Retina (tissue), 1 donor: ENCODE results near the gene PPP1CA.

Experiments used
- DNase-seq: peaks from one replicate; pipeline ENCODE4 v3.0.0-alpha.2; 2016

Gene PPP1CA

DNA sequence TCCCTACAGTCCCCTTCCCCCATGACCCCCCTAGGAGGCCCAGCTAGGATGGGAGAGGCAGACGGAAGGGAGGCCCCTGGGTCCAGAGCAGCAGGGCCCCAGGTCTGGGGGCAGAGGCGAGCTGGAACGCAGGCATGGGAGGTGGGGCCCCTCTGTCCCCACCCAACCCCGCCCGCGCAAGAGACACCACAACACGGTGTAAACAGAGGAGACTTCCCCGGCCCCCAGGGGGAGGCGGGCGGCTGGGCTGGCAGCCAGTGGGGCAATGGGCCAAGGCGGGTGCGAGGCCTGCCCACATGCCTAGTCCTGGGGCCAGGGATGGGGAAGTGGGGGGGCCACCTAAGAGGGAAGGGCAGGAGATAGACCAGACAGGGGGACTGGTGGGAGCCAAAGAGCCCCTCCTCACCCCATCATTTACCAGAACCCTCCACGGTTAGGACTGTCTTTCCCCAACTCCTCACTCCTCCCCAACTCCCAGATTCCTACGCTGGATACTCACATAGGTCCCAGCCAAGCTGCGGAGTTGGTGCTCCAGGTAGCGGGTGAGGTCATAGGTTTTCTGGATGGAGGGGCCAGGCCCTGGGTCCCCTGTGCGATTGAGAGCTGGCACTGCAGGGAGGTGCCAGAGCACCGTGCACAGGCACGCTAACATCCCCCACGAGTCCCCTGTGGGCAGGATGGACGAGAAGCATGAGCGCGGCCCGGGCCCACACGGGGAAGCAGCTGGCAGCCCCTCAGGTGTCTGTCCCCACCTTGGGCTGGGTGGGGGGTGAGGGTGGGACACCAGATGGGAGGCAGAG is 34.5 kb downstream of the PPP1CA start:
- DNase-seq: no peak

- no peak for DNase-seq
Measured at GRCh38 chr11:67366546-67366945, 35.1 kb downstream of the PPP1CA start.

DNA sequence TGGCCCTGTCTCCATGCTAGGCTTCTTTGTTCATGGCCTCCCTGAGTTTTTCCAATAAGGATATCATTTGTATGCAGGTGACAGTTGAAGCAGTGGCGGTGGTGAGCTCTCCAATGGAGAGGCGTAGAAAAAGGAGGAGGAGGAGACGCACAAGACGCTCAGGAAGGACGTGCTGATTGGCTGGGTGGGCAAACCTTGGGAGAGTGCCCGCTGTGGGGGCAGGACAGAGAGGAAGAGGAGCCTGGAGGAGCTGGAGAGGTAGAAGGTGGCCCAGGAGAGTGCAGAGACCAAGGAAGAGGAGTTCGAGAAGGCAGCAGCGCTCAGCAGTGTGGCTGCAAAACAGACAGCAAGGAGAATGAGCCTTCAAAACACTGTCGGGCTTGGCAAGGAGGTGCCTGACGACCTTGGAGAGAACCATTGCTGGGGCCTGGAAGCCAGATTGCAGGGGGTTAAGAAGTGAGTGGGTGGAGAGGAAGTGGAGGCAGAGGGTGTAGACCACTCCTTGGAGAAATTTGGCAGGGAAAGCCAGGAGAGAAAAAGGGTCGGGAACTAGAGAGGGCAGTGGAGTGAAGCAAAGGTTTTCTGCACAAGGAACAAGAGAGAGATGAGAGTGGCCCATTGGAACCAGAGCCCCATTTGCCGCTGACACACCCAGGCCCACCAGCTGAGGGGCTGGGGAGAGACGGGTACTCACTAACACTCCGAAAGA is 35.8 kb downstream of the PPP1CA start:
- no peak for DNase-seq

GRCh38 chr11:67364783-67365722 is 36.6 kb downstream of the PPP1CA start:
- DNase-seq: no peak

DNA sequence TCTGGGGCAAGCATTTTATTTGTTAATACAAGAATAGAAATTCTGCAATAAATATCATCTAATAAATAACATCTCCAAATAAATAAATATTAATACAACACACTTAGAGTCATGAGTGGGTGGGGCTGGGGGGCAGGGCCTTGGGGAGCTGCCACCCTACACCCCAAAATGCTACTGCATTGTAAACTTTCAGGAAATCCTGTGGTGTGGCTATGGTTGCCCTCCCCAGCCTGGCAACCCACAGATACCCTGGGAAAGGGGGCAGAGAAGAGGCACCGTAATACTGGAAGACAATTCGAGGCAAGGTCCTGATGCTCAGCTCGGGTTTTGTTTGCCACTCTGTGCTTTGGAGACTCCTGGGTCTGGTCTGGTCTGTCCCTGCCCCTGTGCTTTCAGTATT is 37.5 kb downstream of the PPP1CA start:
- no peak for DNase-seq

DNA sequence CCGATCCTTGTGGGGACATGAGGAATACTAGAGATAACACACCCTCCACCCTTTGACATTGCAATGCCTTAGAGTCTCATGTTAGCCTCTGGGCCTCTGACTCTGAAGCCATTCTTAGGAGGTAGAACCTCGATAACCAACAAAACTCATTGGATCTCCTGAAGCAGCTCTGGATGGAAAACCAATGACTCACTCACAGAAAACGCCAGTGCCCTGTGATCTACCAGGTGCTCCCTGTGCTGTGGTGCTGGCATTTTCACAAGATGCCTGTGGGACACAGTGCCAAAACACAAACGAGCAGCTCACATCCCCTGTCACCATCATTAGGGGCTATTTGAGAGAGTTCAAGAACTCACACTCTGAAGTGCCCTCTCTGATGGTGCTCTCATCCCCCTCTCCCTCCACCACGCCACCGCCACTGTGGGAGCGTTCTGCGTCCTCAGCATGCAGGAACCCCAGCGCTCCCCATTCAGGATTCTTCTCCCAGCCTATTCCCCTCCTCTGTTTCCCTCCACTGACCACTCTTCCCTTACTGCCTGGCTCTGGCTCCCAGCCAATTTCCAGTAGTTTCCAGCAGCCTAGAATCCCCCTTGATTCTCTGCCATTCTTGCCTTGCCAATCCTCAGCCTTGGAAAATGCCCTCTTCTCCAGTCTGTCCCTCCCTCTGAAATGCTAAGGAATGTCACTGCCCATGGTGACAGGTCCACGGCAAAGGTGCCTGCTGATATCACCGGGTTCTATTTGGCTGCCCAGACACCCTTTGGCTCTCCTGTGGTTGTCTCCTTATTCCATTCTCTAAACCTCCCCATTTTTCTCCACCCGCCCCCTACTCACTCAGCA is 43.6 kb downstream of the PPP1CA start:
- DNase-seq: no peak

GRCh38 chr11:67356864-67357561 is 44.6 kb downstream of the PPP1CA start:
- DNase-seq: peak; percentile 81

GRCh38 chr11:67356387-67356863 is 45.2 kb downstream of the PPP1CA start:
- DNase-seq: no peak

GRCh38 chr11:67355794-67356386 is 45.8 kb downstream of the PPP1CA start:
- no peak for DNase-seq

GRCh38 chr11:67355023-67355793 is 46.5 kb downstream of the PPP1CA start:
- DNase-seq: no peak

- no peak for DNase-seq
Measured at GRCh38 chr11:67354075-67355022, 47.3 kb downstream of the PPP1CA start.

DNA sequence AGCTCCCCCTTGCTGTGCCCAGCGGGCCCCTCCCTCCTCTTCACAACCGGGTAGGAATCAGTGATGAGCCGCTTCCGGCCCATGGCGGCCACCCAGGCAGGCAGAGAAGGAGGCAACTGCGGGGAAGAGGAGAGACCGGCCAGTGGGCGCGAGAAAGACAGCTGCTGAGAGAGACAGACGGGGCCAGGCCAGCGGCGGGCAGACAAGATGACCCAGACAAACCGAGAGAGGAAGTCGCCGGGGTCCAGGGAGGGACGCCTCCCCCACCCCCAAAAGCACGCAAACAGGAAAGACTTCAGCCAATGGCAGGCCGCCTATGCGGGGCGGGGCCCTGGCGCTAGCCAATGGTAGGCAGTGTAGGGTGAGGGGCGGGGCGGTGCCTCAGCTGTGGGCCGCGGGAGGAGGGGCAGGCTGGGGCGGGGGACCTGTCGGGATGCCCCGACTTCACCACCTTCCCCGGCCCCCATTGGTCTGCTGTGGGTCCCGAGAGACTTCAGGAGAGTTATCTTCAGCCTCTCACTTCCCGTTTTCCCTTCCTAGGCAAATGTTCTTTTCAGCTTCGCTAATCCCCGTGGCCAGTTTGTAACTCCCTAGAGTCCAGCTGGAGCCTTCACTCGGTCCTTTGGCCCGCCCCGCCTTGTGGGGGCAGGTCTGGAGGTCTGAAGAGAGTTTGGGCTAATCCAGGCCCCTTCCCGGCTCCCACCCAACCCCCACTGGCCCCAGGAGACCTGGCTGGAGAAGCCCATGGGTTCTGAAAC is 48.2 kb downstream of the PPP1CA start, which contains the start of gene POLD4:
Gene POLD4, minus strand, starts transcription at position 230 of the 758 bp plus-strand sequence. Its CDS starts 147 bp downstream, at position 83.
- DNase-seq: peak; percentile 95

GRCh38 chr11:67352546-67353316 is 48.9 kb downstream of the PPP1CA start:
- DNase-seq: no peak

DNA sequence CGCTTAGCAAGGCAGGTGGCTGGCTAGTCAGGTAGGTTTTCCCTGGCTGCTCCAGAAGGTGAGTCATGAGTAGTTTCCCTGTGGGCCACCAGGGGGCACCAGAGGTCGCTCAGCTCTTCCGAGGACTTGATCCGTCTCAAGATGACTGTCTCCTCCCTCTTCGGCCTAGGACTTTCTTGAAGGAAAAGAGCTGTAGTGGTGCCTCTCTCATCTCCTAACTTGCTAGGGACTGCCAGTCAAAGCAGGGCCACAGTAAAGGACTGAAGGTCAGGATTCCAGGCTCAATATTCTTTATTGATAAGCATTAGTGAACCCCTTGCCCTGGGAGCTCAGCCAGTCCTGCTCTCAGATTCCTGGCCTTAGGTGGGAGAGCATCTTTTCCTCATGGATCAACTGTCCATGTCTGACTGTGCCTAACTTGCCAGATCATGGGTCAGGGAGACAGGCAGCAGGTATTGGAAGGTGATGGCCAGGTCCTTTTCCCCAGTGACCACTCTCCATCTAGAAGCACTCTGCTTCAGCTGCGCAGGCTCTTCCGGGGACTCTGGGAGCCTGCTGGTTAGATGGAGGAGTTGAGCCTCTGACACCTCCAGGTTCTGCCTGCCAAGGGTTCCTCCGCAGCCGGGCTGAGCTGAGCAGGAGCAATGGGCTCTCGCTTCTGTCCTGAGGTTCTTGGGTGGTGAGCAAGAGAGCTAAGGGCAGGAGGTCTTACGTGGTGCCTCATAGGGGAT is 50.2 kb downstream of the PPP1CA start:
- DNase-seq: peak; percentile 69

GRCh38 chr11:67349928-67350465 is 51.7 kb downstream of the PPP1CA start:
- no peak for DNase-seq

DNA sequence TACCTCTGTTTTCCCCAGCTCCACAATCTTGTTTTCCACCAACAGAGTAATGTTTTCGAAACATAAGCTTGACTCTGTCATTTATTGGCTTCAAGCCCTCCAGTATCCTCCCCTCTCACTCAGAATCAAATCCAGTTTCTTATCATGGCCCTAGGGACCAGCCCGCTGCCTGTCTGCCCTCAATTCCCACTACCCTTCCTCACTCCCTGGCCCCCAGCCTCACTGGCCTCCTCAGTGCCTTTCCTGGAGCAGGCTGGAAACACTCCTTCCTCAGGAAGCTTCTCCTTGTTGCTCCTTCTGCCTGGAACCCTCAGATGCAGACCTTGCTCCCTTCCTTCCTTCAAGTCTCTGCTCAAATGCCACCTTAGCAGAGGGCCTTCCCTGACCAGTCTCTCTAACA is 52.2 kb downstream of the PPP1CA start:
- no peak for DNase-seq
